H1 (cell line): ENCODE measurements around the gene ZCRB1. TPM values are rescaled to one million over a fixed set of nuclear protein-coding genes. Genes with fewer than 3 reads are reported as not detected.

Experiments used
- CTCF ChIA-PET: fragments of 300-600 bp; sonication (Branson Sonifier 250); formaldehyde crosslinking; loops from one replicate; lab custom pipeline; 2021; ENCODE audit not compliant: partially characterized antibody; lab: Charles Lee
- POLR2A ChIA-PET: fragments of 300-600 bp; sonication (Branson Sonifier 250); formaldehyde crosslinking; loops from one replicate; lab custom pipeline; 2021; ENCODE audit warnings: inconsistent platforms; ENCODE audit not compliant: partially characterized antibody; lab: Charles Lee
- DNase-seq, 2 experiments: peaks; one replicate each; pipeline versions ENCODE4 v3.0.0 to v3.0.0-alpha.2; 2010 to 2022; ENCODE audit warnings: low spot score in 2 of 2, low read depth in 1 of 2, mixed read lengths in 1 of 2
- FAIRE-seq: peaks from 2 replicates; lab custom pipeline; 2011; peaks lifted over from hg19 to GRCh38; lab: Jason Lieb, UNC
- H2AFZ ChIP-seq: 2 replicates; pipeline ENCODE4 v1.8.1; 2012; ENCODE audit warnings: low read length, inconsistent platforms
- H2AK5ac ChIP-seq: 2 replicates; pipeline ENCODE4 v1.6.1; 2013; ENCODE audit warnings: low read depth, low read length
- H2BK120ac ChIP-seq: replicated peaks from 2 replicates; pipeline ENCODE3; 2013; ENCODE audit warnings: low read depth, low read length, inconsistent platforms
- H2BK12ac ChIP-seq: 2 replicates; pipeline ENCODE4 v1.6.1; 2013; ENCODE audit warnings: low read depth, low read length
- H2BK15ac ChIP-seq: 2 replicates; pipeline ENCODE4 v1.6.1; 2013; ENCODE audit warnings: low read length
- H2BK20ac ChIP-seq: 2 replicates; pipeline ENCODE4 v1.6.1; 2013; ENCODE audit warnings: low read length
- H2BK5ac ChIP-seq: 2 replicates; pipeline ENCODE4 v1.6.1; 2013; ENCODE audit warnings: low read depth, low read length
- H3K14ac ChIP-seq: 2 replicates; pipeline ENCODE4 v1.6.1; 2013; ENCODE audit warnings: inconsistent platforms; ENCODE audit not compliant: insufficient read length
- H3K18ac ChIP-seq: 2 replicates; pipeline ENCODE4 v1.6.1; 2013; ENCODE audit warnings: low read length; ENCODE audit errors: extremely low read depth
- H3K23ac ChIP-seq: 2 replicates; pipeline ENCODE4 v1.6.1; 2013; ENCODE audit warnings: inconsistent platforms; ENCODE audit not compliant: insufficient read length
- H3K23me2 ChIP-seq: 2 replicates; pipeline ENCODE4 v1.6.1; 2013; ENCODE audit warnings: low read depth, low read length
- H3K27ac ChIP-seq: 2 replicates; pipeline ENCODE4 v1.6.1; 2011; ENCODE audit warnings: low read depth, low read length, inconsistent platforms
- H3K27me3 ChIP-seq, 4 experiments: replicated peaks in 1 of 4; 1 replicate in 1 of 4; 2 replicates in 3 of 4; pipeline versions ENCODE4 v1.6.1 to v1.8.1; 2011 to 2013; ENCODE audit warnings: low read length in 3 of 4, mild to moderate bottlenecking in 3 of 4, inconsistent platforms in 2 of 4, mixed read lengths in 2 of 4, moderate library complexity in 1 of 4; ENCODE audit not compliant: control insufficient read depth in 3 of 4, insufficient read depth in 3 of 4; ENCODE audit errors: extremely low read depth in 1 of 4
- H3K36me3 ChIP-seq, 4 experiments: 2 replicates each; pipeline versions ENCODE4 v1.6.1 to v1.8.1; 2011 to 2013; ENCODE audit warnings: mild to moderate bottlenecking in 4 of 4, low read length in 3 of 4, moderate library complexity in 2 of 4, control low read depth in 1 of 4, inconsistent platforms in 1 of 4; ENCODE audit not compliant: insufficient read depth in 4 of 4, control insufficient read depth in 2 of 4
- H3K4ac ChIP-seq: replicated peaks from 2 replicates; pipeline ENCODE3; 2013; ENCODE audit warnings: low read length, low read depth, mixed read lengths, inconsistent platforms; ENCODE audit not compliant: insufficient read length
- H3K4me1 ChIP-seq, 4 experiments: replicated peaks in 1 of 4; 1 replicate in 1 of 4; 2 replicates in 3 of 4; pipeline versions ENCODE4 v1.6.1 to v1.8.1; 2011 to 2013; ENCODE audit warnings: low read length in 3 of 4, inconsistent platforms in 2 of 4, mixed read lengths in 1 of 4; ENCODE audit not compliant: insufficient read depth in 4 of 4, control insufficient read depth in 3 of 4
- H3K4me2 ChIP-seq, 2 experiments: 2 replicates each; pipeline versions ENCODE4 v1.6.1 to v1.8.1; 2011 to 2013; ENCODE audit warnings: low read depth in 2 of 2, low read length in 2 of 2, control low read depth in 1 of 2, inconsistent platforms in 1 of 2, mild to moderate bottlenecking in 1 of 2; ENCODE audit not compliant: insufficient read depth in 1 of 2
- H3K4me3 ChIP-seq, 4 experiments: fragments of 200-600, 300-600 bp in 1 of 4; sonication (generic), shearing (Covaris generic), sonication (Bioruptor Twin) in 1 of 4; 2 replicates each; pipeline versions ENCODE4 v1.5.1 to v1.8.1; 2011 to 2016; ENCODE audit warnings: low read length in 4 of 4, low read depth in 3 of 4, control low read depth in 2 of 4, inconsistent platforms in 2 of 4, mild to moderate bottlenecking in 2 of 4, mixed read lengths in 1 of 4, moderate library complexity in 1 of 4; ENCODE audit not compliant: insufficient read depth in 2 of 4; ENCODE audit errors: extremely low read depth in 1 of 4
- H3K56ac ChIP-seq: replicated peaks from 2 replicates; pipeline ENCODE3; 2013; ENCODE audit warnings: low read depth, mild to moderate bottlenecking, mixed read lengths, low read length, inconsistent platforms; ENCODE audit not compliant: insufficient read length
- H3K79me1 ChIP-seq: 2 replicates; pipeline ENCODE4 v1.6.1; 2013; ENCODE audit warnings: low read depth, low read length, control low read depth
- H3K79me2 ChIP-seq, 2 experiments: 2 replicates each; pipeline versions ENCODE4 v1.6.1 to v1.8.1; 2012 to 2013; ENCODE audit warnings: low read length in 2 of 2, mild to moderate bottlenecking in 2 of 2, inconsistent platforms in 1 of 2; ENCODE audit not compliant: insufficient read depth in 2 of 2, control insufficient read depth in 1 of 2
- H3K9ac ChIP-seq, 4 experiments: replicated peaks in 1 of 4; 1 replicate in 1 of 4; 2 replicates in 3 of 4; pipeline versions ENCODE4 v1.6.1 to v1.8.1; 2011 to 2013; ENCODE audit warnings: low read depth in 3 of 4, low read length in 3 of 4, control low read depth in 2 of 4, mild to moderate bottlenecking in 2 of 4, moderate library complexity in 2 of 4, inconsistent platforms in 1 of 4; ENCODE audit errors: extremely low read depth in 1 of 4
- H3K9me3 ChIP-seq, 2 experiments: 2 replicates each; pipeline versions ENCODE4 v1.6.1 to v1.8.1; 2012 to 2013; ENCODE audit warnings: mild to moderate bottlenecking in 2 of 2, moderate library complexity in 2 of 2, control low read depth in 1 of 2, inconsistent platforms in 1 of 2, low read depth in 1 of 2, low read length in 1 of 2, mixed read lengths in 1 of 2; ENCODE audit not compliant: insufficient read depth in 2 of 2
- H4K20me1 ChIP-seq, 2 experiments: replicated peaks in 1 of 2; 2 replicates each; pipeline versions ENCODE3 to v1.8.1; 2011 to 2013; ENCODE audit warnings: inconsistent platforms in 2 of 2, low read length in 2 of 2, mild to moderate bottlenecking in 1 of 2; ENCODE audit not compliant: insufficient read depth in 2 of 2, control insufficient read depth in 1 of 2
- H4K5ac ChIP-seq: 2 replicates; pipeline ENCODE4 v1.6.1; 2013; ENCODE audit warnings: low read length, low read depth, mixed read lengths, inconsistent platforms; ENCODE audit not compliant: insufficient read length
- H4K8ac ChIP-seq: 2 replicates; pipeline ENCODE4 v1.8.0; 2013; ENCODE audit warnings: mild to moderate bottlenecking, moderate library complexity, low read length, inconsistent platforms; ENCODE audit not compliant: insufficient read depth; ENCODE audit errors: extremely low read depth
- H4K91ac ChIP-seq: replicated peaks from 2 replicates; pipeline ENCODE3; 2013; ENCODE audit warnings: low read length, mixed read lengths, inconsistent platforms; ENCODE audit not compliant: insufficient read length
- CBX5 ChIP-seq: fragments of 300-800, 300-1000 bp; sonication (generic); IDR thresholded peaks from 2 replicates; pipeline ENCODE4 v1.7.1; 2016; ENCODE audit warnings: antibody characterized with exemption, low read length, low read depth
- CBX8 ChIP-seq: fragments of 300-800, 300-1000 bp; sonication (generic); IDR thresholded peaks from 2 replicates; pipeline ENCODE4 v1.7.1; 2016; ENCODE audit warnings: low read depth, low read length, borderline replicate concordance
- CTCF ChIP-seq, 3 experiments: IDR thresholded peaks; 1 replicate in 2 of 3; 2 replicates in 1 of 3; pipeline versions ENCODE4 v1.5.1 to v1.6.1; 2011; ENCODE audit warnings: low read length in 3 of 3, mild to moderate bottlenecking in 3 of 3, inconsistent platforms in 2 of 3, low read depth in 1 of 3, moderate library complexity in 1 of 3; ENCODE audit not compliant: insufficient read depth in 1 of 3; ENCODE audit errors: control extremely low read depth in 1 of 3
- E2F6 ChIP-seq: IDR thresholded peaks from 2 replicates; pipeline ENCODE4 v1.6.1; 2012; ENCODE audit warnings: inconsistent platforms
- EGR1 ChIP-seq: IDR thresholded peaks from 2 replicates; pipeline ENCODE4 v1.6.1; 2011; ENCODE audit warnings: low read depth, low read length, borderline replicate concordance
- GABPA ChIP-seq: IDR thresholded peaks from 2 replicates; pipeline ENCODE4 v1.6.1; 2011; ENCODE audit warnings: mild to moderate bottlenecking, low read length, moderate library complexity, borderline replicate concordance; ENCODE audit not compliant: insufficient read depth
- JUND ChIP-seq: IDR thresholded peaks from 2 replicates; pipeline ENCODE4 v1.6.1; 2011; ENCODE audit warnings: mild to moderate bottlenecking, improper control_type of control experiment, low read length
- NRF1 ChIP-seq: IDR thresholded peaks from 2 replicates; pipeline ENCODE4 v1.6.1; 2011; ENCODE audit warnings: mild to moderate bottlenecking, low read depth, low read length, improper control_type of control experiment
- POLR2A ChIP-seq, 2 experiments: IDR thresholded peaks; 1 replicate in 1 of 2; 2 replicates in 1 of 2; pipeline ENCODE4 v1.6.1; 2011; ENCODE audit warnings: low read depth in 2 of 2, low read length in 2 of 2, mild to moderate bottlenecking in 2 of 2; ENCODE audit errors: control extremely low read depth in 1 of 2
- SAP30 ChIP-seq: fragments of 300-600 bp; sonication (generic); IDR thresholded peaks from 2 replicates; pipeline ENCODE4 v1.7.1; 2012; ENCODE audit warnings: low read length, moderate library complexity, mild to moderate bottlenecking, inconsistent platforms; ENCODE audit not compliant: insufficient read depth, insufficient replicate concordance
- SIRT6 ChIP-seq: IDR thresholded peaks from one replicate; pipeline ENCODE4 v1.7.1; 2012; ENCODE audit warnings: low read length, inconsistent platforms
- SP4 ChIP-seq: IDR thresholded peaks from 2 replicates; pipeline ENCODE4 v1.6.1; 2012; ENCODE audit warnings: low read length, inconsistent platforms
- WGBS, 2 experiments: shearing (Covaris generic) in 1 of 2; methylation state at CpG; one replicate each; pipeline versions ENCODE4 v1.1.6 to v1.1.7; 2013 to 2015; ENCODE audit warnings: low lambda C conversion rate in 2 of 2, mixed read lengths in 2 of 2, inconsistent platforms in 1 of 2, low coverage in 1 of 2, missing lambda C conversion rate in 1 of 2; ENCODE audit not compliant: insufficient replicate concordance in 2 of 2, insufficient coverage in 1 of 2, insufficient read length in 1 of 2; ENCODE audit errors: extremely low coverage in 1 of 2, missing lambda C conversion rate in 1 of 2; 5-methylcytosine and 5-hydroxymethylcytosine counted together
- polyA plus RNA-seq, 7 experiments: library from polyadenylated mRNA; depleted of rRNA in 3 of 7; stranded (reverse) in 5 of 7; unstranded in 2 of 7; fragments of >200 nt in 5 of 7; fragments of 200-250 nt in 2 of 7; gene quantifications; 1 replicate in 5 of 7; 2 replicates in 1 of 7; 4 replicates in 1 of 7; pipeline versions ENCODE4 v1.2.1 to v1.2.3, GENCODE V29; 2011 to 2013; ENCODE audit warnings: missing spikeins in 2 of 7, mixed read lengths in 2 of 7
- total RNA-seq: library from RNA; stranded (reverse); fragmentation: NEBNext Ultra II Directional; extraction: Animal tissue kit (Norgen Biotek cat#: 25700); gene quantifications from 2 replicates; pipeline ENCODE4 v1.2.1, GENCODE V29; 2021

Gene ZCRB1
- total and polyA plus RNA-seq, 2 of the 8 experiments (the other 6 are each of a cell fraction or from before 2014, with no cell fraction given) = 22.0 to 52.5 TPM

GRCh38 chr12:42308390-42308789 is 17.5 kb downstream of the ZCRB1 start:
- peaks cover 0 to 10% (median 0%) of the 10 kb centered on the region in 4 experiments; a peak in 3 of 8 replicates for H3K36me3 ChIP-seq
- H4K5ac ChIP-seq = no peak overlapping the region
- H2AK5ac ChIP-seq = no peak overlapping the region
- no peak overlapping the region for H2BK120ac ChIP-seq
- 0 out of 2 replicates have a peak, but pooled peaks cover under 1% of the 10 kb centered on the region for H3K23me2 ChIP-seq
- no peaks in the 10 kb centered on the region for H3K79me2 ChIP-seq
- no peak overlapping the region for H3K56ac ChIP-seq
- H3K23ac ChIP-seq = no peak overlapping the region
- no peak overlapping the region for H2BK12ac ChIP-seq
- H3K4me1 ChIP-seq = no peaks in the 10 kb centered on the region
- H3K4ac ChIP-seq = no peak overlapping the region
- H3K27ac ChIP-seq = no peak overlapping the region
- no peak overlapping the region for H3K4me2 ChIP-seq
- H3K4me3 ChIP-seq = no peak overlapping the region
- POLR2A ChIA-PET = interaction anchor here (0.6 kb wide), 1 partner anchor 270 kb away, joined by 3 read pairs; no protein-coding TSS in a partner anchor
- 94% methylated on average over 2 of the region's 2 CpGs; no CpG with 5 or more reads in 1 of the 2 experiments for WGBS, 2 experiments
- no peaks in the 10 kb centered on the region for H4K20me1 ChIP-seq
- no peak overlapping the region for H3K14ac ChIP-seq
- no peak for FAIRE-seq
- no peak overlapping the region for H3K18ac ChIP-seq
- H3K79me1 ChIP-seq = no peaks in the 10 kb centered on the region
- no peak overlapping the region for H4K8ac ChIP-seq
- no peak for DNase-seq
- no peak overlapping the region for H2AFZ ChIP-seq
- H4K91ac ChIP-seq = no peak overlapping the region
- no peak overlapping the region for H2BK5ac ChIP-seq
- H3K27me3 ChIP-seq = no peaks in the 10 kb centered on the region
- no peak overlapping the region for H2BK20ac ChIP-seq
- no peaks in the 10 kb centered on the region for H3K9me3 ChIP-seq
- H3K9ac ChIP-seq = no peak overlapping the region
- CTCF ChIA-PET = interaction anchor here (0.7 kb wide), 1 partner anchor 294 kb away, joined by 3 read pairs; no protein-coding TSS in a partner anchor
- H2BK15ac ChIP-seq = no peak overlapping the region
- TF ChIP-seq JUND (no peak), CTCF (IDR thresholded peaks at IDR 0.05; ENCODE audit: control extremely low read depth in 1 of 3, insufficient read depth in 1 of 3, low read depth in 1 of 3, low read length in 3 of 3) (no peak), E2F6 (no peak), GABPA (no peak), NRF1 (no peak), SP4 (no peak), CBX5 (no peak), POLR2A (IDR thresholded peaks at IDR 0.05; ENCODE audit: control extremely low read depth in 1 of 2, low read depth in 2 of 2, low read length in 2 of 2) (no peak), SAP30 (no peak), CBX8 (no peak), SIRT6 (no peak), EGR1 (no peak)
